Hematopoietic multipotent progenitor cell treated with erythropoietin and hydrocortisone succinate and interleukin-3 and kit ligand, for 4 days (in vitro differentiated cells): ENCODE data around the gene PRPF8.
A peak's percentile ranks its signal among the peaks of the same experiment; 100 is the strongest.
"Not testable (repeated sequence)": the region's sequence is repeated elsewhere in the genome, so short reads cannot be mapped to it uniquely, and the experiment has no call there.

Source experiments
- DNase-seq: peaks from one replicate; pipeline ENCODE4 v3.0.0-alpha.2; 2015

Gene PRPF8

DNA sequence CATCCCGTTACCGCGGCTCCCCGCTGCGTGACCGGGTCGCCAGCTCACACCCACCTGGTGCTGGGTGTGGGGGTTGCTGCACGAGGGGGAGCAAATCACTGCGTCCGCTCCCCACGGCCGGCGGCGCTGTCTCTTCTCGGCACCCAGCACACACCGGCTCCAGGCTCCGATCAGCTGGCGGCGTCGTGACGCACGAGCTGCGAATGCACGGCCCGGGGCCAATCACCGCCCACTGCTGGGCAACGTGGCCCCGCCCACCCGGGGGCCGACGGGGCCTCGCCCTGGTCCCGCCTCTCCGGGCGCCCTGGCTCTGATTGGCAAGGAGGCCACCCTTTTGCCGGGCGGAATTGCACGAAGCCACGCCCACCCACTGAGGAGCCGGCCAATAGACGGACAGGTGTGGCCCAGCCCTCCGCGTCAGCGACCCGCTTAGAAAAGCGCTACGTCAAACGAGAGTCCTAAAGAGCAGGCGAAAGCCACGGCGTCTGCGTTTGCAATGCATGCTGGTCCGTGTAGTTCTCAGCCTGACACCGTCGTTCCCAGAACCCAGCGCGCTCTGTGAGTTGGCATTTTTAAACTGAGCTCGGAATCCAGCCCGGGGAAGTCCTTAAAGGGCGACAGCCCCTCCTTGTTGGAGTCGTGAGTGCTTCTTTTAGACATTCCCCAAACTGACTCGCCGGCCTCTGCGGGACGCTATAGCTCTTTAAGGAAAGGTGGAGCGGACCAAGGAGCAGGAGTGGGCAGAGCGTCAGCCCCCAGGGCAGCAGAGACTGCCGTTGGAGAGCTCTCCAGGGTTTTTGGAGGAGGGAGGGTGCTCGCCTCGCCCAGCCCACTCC is 31.6 kb upstream of the PRPF8 start:
- DNase-seq = peak; percentile 100

GRCh38 chr17:1715803-1716075 is 31.1 kb upstream of the PRPF8 start:
- no peak for DNase-seq

- peak; percentile 85 for DNase-seq
These were observed 30.5 kb upstream of the PRPF8 start for GRCh38 chr17:1714980-1715802.

DNA sequence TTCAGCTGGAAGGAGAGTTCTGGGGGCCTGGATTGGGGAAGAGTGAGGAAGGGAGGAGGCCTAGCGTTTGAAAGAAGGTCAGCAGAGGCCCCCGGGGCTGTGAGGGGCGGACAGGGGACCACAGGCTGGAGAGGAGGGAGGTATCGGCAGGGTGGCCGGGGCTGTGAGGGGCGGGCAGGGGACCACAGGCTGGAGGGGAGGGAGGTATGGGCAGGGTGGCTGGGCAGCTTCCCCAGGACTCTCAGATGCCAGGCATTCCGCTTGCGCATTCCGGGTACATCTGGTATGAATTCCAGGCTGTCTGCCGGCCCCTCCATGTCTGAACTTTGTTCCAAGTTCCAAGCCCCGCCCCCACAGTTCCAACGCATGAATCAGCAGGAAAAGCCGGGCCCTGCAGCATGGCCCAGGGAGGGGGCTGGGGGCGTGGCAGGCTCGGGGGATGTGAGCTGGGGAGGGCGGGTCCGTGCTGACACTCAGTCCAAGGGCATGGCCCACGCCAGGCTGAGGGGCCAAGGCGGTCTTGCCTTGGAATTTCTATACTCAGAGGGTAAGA is 29.8 kb upstream of the PRPF8 start:
- DNase-seq = peak; percentile 87

GRCh38 chr17:1713878-1714426 is 29.3 kb upstream of the PRPF8 start:
- peak; percentile 52 for DNase-seq

GRCh38 chr17:1713160-1713877 is 28.7 kb upstream of the PRPF8 start:
- no peak for DNase-seq

DNA sequence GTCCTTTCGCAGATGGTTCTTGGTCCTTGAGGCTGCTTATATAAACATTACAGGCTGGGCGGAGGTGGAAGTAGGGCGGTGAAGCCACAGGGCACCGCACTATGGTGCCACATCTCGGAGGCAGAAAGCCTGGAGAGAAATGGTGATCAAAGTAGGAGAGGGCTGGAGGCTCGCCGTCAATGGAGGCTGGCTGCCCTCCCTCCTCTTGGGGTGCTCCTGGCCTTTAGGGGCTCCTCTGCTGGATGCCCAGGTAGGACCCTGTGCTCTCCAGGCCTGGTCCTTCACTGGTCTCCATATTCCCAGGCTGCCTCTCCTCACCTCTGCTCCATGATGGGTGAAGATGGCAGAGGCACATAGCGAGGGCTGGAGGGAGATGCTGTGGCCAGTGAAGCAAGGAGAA is 27.6 kb upstream of the PRPF8 start:
- no peak for DNase-seq

GRCh38 chr17:1711804-1712203 is 27.1 kb upstream of the PRPF8 start:
- no peak for DNase-seq

DNA sequence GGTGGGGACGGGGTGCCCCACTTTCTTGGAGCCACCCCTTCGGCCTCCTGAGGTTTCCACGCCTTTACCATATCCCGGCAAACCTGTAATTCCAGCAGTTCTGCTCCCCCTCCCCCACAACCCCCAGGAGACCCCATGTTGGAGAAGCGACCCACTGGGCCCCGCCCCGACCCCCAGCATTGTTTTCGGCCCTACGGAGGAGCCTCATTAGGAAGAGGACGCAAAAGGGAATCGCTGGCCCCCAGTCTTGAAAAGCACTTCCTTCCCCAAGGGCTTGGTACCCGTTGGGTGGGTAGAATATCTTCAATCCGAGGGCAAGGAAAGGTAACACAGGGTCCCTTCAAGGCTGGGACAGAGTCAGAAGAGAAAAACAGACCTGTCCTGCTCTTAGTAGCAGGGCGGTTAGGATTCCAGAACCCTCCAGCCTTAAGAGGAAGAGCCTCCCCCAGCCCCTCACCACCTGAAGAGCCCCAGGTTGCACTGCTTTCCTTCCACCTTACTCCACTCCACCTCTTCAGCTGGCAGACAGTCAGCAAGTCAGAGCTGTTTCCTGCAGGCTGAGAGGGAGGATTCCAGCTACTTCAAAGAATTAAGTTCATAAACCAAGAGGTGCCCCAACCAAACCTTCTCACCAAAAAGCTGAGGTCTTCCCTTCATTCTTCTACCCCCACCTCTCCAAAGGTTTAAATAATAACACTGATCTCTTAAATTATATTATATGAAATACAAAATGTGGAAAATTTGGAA is 26.3 kb upstream of the PRPF8 start:
- DNase-seq = no peak

GRCh38 chr17:1709971-1710806 is 25.5 kb upstream of the PRPF8 start, which contains the start of gene TLCD2:
Gene TLCD2, minus strand, starts transcription at chr17:1710377. Its CDS starts 135 bp downstream, at chr17:1710242.
- peak; percentile 31 for DNase-seq

- DNase-seq = no peak
These were observed 24.8 kb upstream of the PRPF8 start for GRCh38 chr17:1709403-1709951.

DNA sequence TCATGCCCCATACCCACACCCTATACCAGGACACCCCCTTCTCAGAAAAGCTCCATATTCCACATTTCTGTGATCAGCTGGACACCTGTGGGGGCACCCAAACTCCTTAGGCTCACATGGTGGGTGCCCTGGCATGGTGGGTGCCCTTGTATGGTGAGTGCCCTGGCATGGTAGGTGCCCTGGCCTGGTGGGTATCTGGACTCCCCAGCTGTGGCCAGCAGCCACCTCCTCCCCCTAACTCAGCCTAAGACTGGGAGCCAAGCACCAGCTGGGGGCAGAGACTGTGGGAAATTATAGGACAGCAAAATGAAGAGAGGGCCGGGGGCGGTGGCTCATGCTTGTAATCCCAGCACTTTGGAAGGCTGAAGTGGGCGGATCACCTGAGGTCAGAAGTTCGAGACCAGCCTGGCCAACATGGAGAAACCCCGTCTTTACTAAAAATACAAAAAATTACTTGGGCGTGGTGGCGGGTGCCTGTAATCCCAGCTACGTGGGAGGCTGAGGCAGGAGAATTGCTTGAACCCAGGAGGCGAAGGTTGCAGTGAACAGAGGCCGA is 24.2 kb upstream of the PRPF8 start:
- not testable (repeated sequence) for DNase-seq

GRCh38 chr17:1707107-1707506 is 22.4 kb upstream of the PRPF8 start:
- DNase-seq = no peak

GRCh38 chr17:1705004-1705403 is 20.3 kb upstream of the PRPF8 start:
- no peak for DNase-seq

- no peak for DNase-seq
These were observed 18.4 kb upstream of the PRPF8 start for GRCh38 chr17:1703063-1703462.

- DNase-seq = not testable (repeated sequence)
These were observed 15.2 kb upstream of the PRPF8 start for GRCh38 chr17:1699891-1700290.

GRCh38 chr17:1697681-1698080 is 13.0 kb upstream of the PRPF8 start:
- no peak for DNase-seq

DNA sequence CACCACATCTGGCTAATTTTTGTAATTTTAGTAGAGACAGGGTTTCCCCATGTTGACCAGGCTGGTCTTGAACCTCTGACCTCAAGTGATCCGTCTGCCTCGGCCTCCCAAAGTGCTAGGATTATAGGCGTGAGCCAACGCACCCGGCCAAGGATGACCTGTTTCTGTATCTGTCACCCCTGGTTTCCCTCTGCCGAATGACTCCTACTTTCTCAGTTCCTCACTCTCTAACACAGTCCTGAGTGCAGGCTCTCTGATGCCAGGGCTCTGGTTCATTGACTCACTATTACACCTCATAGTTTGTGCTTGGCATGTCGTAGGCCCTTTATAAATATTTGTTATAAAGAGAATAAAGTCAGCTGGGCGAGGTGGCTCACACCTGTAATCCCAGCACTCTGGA is 10.7 kb upstream of the PRPF8 start:
- DNase-seq = no peak

GRCh38 chr17:1693339-1693738 is 8.7 kb upstream of the PRPF8 start:
- DNase-seq = no peak

DNA sequence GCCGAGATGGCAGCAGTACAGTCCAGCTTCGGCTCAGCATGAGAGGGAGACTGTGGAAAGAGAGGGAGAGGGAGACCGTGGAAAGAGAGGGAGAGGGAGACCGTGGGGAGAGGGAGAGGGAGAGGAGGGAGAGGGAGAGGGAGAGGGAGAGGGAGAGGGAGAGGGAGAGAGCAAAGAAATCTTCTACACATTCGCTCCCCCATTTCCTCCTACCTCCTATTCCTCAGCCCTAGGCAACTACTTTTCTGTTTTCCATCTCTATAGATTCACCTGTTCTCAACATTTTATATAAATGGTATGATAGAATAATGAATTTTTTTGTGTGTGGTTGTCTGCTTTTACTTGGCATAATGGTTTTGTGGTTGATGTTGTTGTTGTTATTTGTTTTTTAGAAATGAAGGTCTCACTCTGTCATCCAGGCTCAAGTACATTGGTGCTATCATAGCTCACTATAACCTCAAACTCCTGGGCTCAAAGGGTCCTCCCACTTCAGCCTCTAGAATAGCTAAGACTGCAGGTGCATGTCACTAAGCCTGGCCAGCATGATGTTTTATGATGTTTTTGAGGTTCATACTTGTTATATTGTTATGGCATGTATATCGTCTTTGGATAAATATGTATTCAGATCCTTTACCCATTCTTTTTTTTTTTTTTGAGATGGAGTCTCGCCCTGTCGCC is 6.0 kb upstream of the PRPF8 start:
- no peak for DNase-seq
